Activated CD4-positive, alpha-beta T cell treated with anti-CD3 and anti-CD28 coated beads for 48 hours (primary cell): ENCODE measurements around the gene VAV1.
"Not testable (repeated sequence)": the region's sequence is repeated elsewhere in the genome, so short reads cannot be mapped to it uniquely, and the experiment has no call there.

Source experiments
- DNase-seq: peaks from one replicate; pipeline ENCODE4 v3.0.0-alpha.2; 2020

Gene VAV1

GRCh38 chr19:6762253-6762797 lies 10.2 kb upstream of the VAV1 start:
- DNase-seq: not testable (repeated sequence)

GRCh38 chr19:6765738-6766356 lies 6.7 kb upstream of the VAV1 start:
- no peak for DNase-seq

DNA sequence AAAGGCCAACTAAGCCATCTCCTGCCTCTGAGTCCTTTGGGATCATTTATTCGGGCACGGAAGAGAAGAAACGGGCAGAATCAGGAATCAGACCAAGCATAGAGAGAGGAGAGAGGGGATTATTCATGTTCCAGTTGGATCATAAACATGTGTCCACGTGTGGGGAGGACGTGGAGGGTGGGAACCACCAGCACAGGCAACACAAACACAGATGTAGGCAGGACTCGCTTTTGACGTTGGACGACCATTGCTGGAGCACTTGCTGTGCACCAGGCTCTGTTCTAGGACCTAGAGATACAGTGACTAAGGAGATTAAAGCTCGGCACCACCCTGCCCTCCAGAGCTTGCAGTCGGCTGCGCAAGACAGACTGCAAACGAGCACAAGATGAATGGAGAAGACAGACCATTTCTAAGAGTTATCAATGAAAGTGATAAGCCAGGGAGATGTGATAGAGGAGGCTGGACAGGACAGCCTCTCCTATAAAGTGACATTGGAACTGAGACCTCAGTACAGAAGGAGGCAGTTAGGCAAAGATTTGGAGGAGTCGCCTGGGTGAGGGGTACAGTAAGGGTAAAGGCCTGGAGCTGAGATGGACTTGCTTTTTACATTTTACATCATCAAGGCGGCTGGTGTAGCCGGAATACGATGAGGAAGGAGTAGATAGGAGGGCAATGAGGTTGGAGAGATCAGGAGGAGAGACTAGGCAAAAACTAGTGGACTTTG lies 6.0 kb upstream of the VAV1 start:
- peak; percentile 31 for DNase-seq

DNA sequence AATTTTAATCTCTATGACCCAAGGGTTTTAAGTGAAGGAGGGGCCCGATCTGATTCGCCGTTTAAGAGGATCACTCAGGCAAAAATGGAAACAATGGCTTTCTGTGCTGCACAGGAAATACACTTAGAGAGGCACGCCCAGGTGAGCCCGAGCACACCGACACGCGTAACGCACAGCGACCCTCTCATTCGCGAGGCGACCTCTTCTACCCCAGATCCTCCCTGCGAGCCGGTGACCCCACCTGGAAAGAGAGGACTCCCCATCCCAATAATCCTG lies 5.5 kb upstream of the VAV1 start:
- no peak for DNase-seq

DNA sequence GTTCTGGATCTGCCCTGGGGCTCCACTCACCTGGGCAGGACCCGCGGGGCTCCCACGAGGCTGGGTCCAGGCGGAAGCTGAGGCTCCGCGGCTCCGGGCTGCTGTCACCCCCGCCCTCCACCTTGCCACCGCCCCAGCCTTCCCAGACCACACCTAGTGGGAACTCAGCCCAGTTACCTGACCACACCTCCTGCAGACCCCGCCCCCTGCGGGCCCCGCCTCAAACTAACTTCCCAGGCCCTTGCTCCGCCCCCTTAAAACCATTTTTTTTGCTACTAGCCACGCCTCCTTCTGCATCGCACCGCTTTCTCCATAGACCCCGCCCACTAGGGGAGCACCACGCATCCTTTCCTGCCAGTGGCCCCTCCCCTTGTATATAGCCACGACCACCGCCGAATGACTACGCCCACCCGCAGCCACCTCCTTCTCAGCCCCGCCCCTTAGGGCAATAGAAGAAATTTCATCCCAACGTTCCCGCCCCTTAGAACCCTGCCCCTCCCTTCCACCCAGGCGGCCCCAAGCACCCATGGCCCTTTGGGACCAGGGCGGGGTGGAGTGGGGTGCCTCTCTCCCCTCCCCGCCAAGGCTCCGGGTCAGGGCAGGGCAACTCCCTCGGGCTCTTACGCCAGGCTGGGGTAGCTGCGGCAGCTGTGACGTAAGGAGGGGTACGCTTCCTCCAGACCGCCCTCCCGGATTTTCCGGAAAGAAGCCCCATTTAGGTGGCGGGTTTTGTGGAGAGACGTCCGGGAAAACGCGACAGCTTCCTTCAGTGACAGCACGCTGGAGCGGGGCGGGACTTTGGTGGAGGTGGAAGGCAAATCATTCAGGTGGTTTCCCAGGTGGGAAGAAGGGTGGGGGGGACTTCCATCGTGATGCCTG lies 4.9 kb upstream of the VAV1 start, which contains the start of gene SH2D3A:
Gene SH2D3A (minus strand): TSS at position 79 of the 879 bp plus-strand sequence. CDS start 3,687 bp downstream, outside the sequence.
- peak; percentile 96 for DNase-seq

GRCh38 chr19:6768236-6768785 lies 4.2 kb upstream of the VAV1 start:
- DNase-seq: no peak

GRCh38 chr19:6769006-6769619 lies 3.4 kb upstream of the VAV1 start:
- no peak for DNase-seq

DNA sequence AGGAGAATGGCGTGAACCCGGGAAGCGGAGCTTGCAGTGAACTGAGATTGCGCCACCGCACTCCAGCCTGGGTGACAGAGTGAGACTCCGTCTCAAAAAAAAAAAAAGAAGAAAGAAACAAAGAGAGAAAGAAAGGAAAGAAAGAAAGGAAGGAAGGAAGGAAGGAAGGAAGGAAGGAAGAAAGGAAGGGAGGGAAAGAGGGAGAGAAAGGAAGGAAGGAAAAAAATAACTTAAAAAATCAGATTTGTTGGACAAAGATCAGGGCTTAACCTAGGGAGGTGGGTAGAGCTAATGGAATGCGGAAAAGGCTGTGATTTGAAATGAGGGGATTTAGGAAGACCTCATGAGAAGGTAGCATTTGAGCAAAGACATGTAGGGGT lies 870 bp upstream of the VAV1 start:
- DNase-seq: not testable (repeated sequence)

DNA sequence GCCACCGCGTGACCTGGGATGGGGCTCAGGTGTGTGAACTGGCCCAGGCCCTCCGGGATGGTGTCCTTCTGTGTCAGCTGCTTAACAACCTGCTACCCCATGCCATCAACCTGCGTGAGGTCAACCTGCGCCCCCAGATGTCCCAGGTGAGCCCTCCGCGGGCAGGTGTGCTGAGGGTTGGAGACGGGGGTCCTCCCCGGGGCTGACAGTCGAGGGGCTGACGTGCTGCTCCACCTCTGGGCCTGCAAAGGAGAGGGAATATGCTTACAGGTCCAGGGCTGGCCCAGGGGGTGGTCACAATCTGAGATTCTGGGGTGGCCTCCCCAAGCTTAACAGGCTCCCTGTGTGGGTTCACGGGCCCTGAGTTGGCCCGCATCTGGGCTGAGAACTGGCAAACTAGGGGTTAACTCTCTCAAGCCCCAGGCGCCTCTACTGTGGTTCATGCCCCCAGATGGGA lies 386 bp downstream of the VAV1 start:
- DNase-seq: no peak

GRCh38 chr19:6773323-6773931 lies 919 bp downstream of the VAV1 start:
- DNase-seq: peak; percentile 74

DNA sequence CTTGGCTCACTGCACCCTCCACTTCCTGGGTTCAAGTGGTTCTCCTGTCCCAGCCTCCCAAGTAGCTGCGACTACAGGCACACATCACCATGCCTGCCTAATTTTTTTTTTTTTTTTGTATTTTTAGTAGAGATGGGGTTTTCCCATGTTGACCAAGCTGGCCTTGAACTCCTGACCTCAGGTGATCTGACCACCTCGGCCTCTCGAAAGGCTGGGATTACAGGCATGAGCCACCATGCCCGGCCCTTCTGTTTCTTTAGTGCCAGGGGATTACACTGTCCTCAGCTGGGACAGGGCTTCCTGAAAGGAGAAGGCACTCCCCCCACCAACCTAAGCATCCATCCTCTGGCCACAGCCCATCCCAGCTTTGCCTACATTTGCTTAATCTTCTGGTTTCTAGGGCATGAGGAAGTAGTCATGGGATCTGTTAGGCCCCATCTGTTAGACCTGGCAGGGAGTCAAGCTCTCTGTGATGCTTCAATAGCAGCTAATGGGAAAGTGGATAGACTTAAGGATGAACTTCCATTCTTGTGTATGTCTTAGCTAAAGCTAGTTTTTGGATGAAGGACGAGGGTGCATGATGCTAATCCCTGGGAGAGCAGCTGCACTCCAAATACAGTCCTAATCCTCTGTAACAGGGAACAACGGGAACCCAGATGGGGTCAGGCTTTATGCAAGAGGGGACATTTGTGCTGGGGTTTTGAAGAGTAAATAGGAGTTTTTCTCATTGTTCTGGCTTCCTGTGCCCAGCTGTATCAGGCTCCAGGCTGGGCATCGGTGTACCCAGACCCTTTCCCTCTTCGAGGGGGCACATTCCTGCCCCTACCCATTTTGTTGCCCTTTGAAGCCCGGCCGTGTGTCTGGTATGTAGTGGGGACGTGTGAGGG lies 2.6 kb downstream of the VAV1 start:
- no peak for DNase-seq

- not testable (repeated sequence) for DNase-seq
Measured at GRCh38 chr19:6776045-6776444, 3.5 kb downstream of the VAV1 start.

- no peak for DNase-seq
Measured at GRCh38 chr19:6776999-6777398, 4.5 kb downstream of the VAV1 start.

DNA sequence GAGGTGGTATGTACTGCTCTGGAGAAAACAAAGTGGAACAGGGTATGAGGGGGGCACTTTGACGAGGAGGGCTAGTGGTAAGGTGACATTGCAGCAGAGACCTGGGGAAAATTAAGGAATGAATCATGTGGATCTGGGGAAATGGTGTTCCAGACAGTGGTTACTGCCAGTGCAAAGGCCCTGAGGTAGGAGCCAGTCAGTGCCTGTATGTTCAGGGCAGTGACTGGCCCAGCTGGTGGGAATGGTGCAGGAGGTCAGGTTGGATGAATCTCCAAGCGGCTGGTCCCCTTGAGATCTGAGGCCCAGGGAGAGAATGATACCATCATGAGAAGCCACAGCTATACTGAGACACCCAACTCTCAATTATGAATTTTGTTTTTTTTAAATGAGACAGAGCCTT lies 4.9 kb downstream of the VAV1 start:
- no peak for DNase-seq

DNA sequence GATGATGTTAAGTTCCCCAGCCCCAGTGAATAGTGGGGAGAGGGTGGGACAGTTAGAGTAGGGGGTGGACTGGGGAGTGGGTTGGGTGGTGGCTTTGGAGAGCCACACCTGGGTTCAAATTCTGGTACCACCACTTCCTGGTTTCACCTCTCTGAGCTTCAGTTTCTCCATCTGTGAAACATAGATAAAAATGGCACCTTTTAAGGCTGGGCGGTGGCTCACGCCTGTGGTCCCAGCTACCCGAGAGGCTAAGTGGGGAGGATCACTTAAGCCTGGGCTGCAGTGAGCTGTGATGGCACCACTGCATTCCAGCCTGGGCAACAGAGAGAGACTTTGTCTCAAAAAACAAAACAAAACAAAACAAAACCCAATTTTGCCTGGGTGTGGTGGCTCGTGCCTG lies 5.9 kb downstream of the VAV1 start:
- no peak for DNase-seq

GRCh38 chr19:6779206-6779605 lies 6.7 kb downstream of the VAV1 start:
- DNase-seq: no peak

DNA sequence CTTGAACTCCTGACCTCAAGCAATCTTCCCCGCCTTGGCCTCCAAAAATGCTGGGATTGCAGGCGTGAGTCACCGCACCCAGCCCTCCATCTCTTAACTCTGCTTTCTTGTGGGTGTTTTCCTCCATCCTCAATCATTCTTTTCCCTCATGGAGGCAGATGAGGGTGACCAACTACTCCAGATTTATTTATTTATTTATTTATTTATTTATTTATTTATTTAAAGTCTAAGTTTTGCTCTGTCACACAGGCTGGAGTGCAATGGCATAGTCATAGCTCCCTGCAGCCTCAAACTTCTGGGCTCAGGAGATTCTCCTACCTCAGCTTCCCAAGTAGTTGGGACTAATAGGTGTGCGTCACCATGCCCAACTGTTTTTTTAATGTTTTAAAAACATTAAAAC lies 14.9 kb downstream of the VAV1 start:
- no peak for DNase-seq

GRCh38 chr19:6788896-6789295 lies 16.4 kb downstream of the VAV1 start:
- no peak for DNase-seq

- DNase-seq: no peak
Measured at GRCh38 chr19:6790194-6791128, 18.0 kb downstream of the VAV1 start.

DNA sequence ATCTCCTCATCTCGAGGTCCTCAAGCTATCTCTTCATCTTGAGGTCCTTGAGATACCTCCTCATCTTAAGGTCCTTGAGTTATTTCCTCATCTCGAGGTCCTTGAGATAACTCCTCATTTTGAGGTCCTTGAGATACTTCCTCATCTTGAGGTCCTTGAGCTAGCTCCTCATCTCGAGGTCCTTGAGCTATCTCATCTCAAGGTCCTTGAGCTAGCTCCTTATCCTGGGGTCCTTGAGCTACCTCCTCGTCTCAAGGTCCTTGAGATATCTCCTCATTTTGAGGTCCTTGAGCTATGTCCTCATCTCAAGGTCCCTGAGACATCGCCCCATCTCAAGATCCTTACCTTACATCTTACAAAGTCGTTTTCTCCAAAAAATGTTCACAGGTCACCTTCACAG lies 18.7 kb downstream of the VAV1 start:
- no peak for DNase-seq
